ENCODE results near the gene SERPINH1.

Gene SERPINH1

DNA sequence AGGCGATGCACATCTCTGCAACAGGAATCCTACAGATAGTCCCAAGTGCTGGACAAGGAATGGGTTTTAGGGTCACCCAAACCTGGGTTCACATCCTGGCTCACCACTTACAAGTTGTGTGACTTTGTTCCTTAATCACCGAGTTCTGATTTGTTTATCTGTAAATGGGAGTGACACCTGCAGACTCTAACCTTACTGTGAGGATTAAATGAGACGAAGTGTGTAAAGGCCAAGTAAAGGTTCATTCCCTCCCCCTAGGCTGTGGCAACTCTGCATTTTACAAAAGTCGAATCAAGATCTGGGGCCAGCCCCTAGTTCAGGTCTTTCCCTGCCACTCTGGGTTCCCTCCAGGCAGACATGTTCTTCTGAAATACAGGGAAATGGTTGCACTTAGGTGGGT lies 34.9 kb downstream of the SERPINH1 start:
- TF ChIP-seq, protein P1, sequence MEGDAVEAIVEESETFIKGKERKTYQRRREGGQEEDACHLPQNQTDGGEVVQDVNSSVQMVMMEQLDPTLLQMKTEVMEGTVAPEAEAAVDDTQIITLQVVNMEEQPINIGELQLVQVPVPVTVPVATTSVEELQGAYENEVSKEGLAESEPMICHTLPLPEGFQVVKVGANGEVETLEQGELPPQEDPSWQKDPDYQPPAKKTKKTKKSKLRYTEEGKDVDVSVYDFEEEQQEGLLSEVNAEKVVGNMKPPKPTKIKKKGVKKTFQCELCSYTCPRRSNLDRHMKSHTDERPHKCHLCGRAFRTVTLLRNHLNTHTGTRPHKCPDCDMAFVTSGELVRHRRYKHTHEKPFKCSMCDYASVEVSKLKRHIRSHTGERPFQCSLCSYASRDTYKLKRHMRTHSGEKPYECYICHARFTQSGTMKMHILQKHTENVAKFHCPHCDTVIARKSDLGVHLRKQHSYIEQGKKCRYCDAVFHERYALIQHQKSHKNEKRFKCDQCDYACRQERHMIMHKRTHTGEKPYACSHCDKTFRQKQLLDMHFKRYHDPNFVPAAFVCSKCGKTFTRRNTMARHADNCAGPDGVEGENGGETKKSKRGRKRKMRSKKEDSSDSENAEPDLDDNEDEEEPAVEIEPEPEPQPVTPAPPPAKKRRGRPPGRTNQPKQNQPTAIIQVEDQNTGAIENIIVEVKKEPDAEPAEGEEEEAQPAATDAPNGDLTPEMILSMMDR (IDR thresholded peaks at IDR 0.05; ENCODE audit: low read depth, low read length, missing control alignments), result no peak
- DNase-seq (ENCODE audit: low read depth), result no peak
- no peak overlapping the region for H3K4me3 ChIP-seq (ENCODE audit: low read depth, low read length)

DNA sequence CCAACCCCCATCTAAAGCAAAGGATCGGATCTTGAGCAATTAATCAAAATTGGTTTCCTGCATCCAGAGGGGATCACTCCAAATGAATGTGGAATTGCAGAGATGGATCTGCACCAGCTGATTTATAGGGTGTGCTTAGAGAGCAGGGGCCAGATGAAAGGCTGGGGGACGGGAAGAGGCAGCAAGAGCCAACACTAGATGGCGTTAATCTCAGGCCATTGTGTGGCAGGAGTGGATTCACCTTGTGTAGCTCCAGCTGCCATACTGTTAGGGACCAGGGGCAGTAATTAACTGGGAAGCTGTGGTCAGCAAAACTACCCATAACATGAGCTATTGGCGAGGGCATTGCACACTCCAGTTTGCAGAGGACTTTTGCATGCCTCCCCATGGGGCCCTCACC lies 35.6 kb downstream of the SERPINH1 start:
- TF ChIP-seq, protein P1 (IDR thresholded peaks at IDR 0.05; ENCODE audit: low read depth, low read length, missing control alignments), result peak; percentile 85
- no peak for DNase-seq (ENCODE audit: low read depth)
- H3K4me3 ChIP-seq (ENCODE audit: low read depth, low read length), result no peak overlapping the region

DNA sequence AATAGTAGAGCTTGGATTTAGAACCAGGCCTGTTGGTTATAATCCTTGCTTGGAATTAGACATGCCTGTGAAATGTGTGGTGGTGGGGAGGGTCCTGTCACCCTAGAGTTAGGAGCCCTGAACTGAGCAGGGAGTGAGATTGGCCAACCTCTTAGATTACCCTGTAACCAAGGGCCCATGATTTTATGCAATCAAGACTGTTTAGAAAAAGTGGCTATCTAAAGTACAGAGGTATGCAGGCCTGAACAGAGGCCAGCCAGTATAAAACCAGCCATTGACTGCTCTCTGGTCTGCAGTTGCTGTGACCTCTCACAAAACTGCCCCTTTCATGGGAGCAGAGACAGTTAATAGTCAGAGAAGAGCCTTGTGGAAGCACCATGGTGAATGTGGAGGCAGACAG lies 36.2 kb downstream of the SERPINH1 start:
- TF ChIP-seq, protein P1 (IDR thresholded peaks at IDR 0.05; ENCODE audit: low read depth, low read length, missing control alignments), result no peak
- no peak overlapping the region for H3K4me3 ChIP-seq (ENCODE audit: low read depth, low read length)

DNA sequence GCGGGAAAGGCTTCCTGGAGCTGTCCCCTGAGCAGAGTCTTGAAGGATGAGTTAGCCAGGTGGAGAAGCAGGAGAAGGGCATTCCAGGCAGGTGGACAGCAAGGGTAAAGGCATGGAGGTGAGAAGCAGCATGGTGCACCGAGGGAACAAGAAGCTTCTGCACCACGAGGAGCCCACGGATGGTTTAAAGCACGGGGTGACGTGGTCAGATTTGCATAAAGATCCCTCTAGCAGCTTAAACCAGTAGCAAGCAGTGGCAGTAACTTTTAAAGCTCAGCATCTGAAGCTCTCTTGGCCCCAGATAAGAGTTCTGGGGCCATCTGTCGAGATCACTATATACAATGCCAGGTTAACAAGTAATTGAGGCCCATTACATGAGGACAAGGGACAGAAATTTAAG lies 36.8 kb downstream of the SERPINH1 start:
- DNase-seq (ENCODE audit: low read depth), result no peak

More for the DNA sequence above, 36.2 kb downstream of the SERPINH1 start:
- no peak for DNase-seq (ENCODE audit: low read depth)

DNA sequence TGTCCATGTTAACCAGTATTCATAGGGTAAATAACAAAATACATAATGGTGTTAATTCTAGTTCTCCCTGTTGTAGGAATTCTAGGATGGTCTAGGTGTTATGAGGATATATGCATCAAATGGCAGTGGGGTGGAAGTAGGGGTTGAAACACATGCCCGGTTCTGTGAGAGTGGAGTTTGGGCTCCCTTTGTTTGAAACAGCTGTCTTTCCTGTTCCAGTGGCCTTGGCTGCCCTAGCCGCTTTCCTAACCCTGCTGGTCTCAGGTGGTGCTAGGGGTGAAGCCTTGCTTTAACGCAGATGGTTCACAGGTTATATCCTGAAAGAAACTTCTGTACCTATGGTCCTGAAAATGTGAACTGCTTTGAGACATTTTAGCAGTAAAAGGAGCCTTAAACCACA lies 38.3 kb downstream of the SERPINH1 start:
- no peak for DNase-seq (ENCODE audit: low read depth)
- H3K4me3 ChIP-seq (ENCODE audit: low read depth, low read length), result no peak overlapping the region
- TF ChIP-seq, protein P1 (IDR thresholded peaks at IDR 0.05; ENCODE audit: low read depth, low read length, missing control alignments), result no peak

More for the DNA sequence above, 36.8 kb downstream of the SERPINH1 start:
- no peak overlapping the region for H3K4me3 ChIP-seq (ENCODE audit: low read depth, low read length)
- TF ChIP-seq, protein P1 (IDR thresholded peaks at IDR 0.05; ENCODE audit: low read depth, low read length, missing control alignments), result no peak

DNA sequence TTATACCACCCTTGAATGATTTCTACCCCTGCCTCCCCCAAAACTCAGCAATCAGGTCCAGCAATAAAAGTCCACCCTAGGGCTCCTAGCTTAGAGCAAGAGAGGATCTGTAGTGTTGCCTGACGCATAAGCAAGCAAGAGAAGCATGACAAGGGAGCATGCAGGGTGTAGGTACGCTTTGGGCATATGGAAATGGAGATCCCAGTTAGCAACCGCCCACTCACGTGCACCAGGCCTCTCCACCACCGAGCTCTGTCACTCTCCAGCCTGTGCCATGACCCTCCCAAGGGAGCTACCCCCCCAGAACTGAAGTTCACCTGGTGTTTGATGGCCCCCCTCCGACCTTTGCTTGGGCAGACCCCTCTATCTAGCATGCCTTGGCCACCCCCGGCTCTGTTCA lies 39.4 kb downstream of the SERPINH1 start:
- DNase-seq (ENCODE audit: low read depth), result no peak
- TF ChIP-seq, protein P1 (IDR thresholded peaks at IDR 0.05; ENCODE audit: low read depth, low read length, missing control alignments), result no peak
- no peak overlapping the region for H3K4me3 ChIP-seq (ENCODE audit: low read depth, low read length)

DNA sequence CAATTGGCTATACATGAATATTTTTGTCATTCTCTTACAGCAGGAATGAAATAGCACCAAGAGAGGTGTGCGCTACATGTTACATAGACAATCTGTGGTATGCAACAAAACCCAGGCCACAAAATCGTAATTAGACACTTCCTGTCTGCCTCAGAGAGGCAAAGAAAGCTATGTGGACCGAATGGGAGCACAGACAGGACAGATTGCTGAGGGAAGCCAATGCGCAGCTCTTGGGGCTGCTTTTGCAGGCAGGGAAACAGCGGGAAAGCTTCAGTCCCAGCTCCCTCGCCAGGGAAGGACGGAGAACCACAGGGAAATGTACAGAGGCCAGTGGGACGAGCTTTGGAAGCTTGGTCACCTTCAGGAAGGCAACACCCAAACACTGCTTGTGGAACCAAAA lies 40.9 kb downstream of the SERPINH1 start:
- no peak overlapping the region for H3K4me3 ChIP-seq (ENCODE audit: low read depth, low read length)
- TF ChIP-seq, protein P1 (IDR thresholded peaks at IDR 0.05; ENCODE audit: low read depth, low read length, missing control alignments), result no peak
- DNase-seq (ENCODE audit: low read depth), result no peak
